ENCODE data around the gene COL4A4.

COL4A4 gene

GRCh38 chr2:227106845-227107759 lies 56.9 kb downstream of the COL4A4 start:
- DNase-seq (ENCODE audit: low spot score) = peak; percentile 66

GRCh38 chr2:227103583-227103982 lies 60.4 kb downstream of the COL4A4 start:
- no peak for DNase-seq (ENCODE audit: low spot score)

- DNase-seq (ENCODE audit: low spot score) = no peak
Measured at GRCh38 chr2:227099340-227099739, 64.7 kb downstream of the COL4A4 start.

DNA sequence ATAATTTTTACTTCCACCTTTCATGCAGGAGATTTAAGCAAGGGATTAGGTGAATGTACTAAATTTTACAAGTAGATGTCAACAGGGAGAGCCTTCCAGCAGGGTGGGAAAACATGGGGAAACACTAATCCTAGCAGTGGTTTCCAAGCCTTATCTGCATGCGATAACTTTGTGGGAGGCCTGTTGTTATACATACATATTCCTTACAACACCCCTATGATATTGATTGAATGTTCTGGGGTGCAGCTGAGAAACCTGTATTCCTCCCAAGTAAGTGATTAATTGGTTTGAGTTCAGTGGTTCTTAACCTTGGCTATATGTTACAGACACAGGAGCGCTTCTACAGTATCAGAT lies 65.9 kb downstream of the COL4A4 start:
- no peak for DNase-seq (ENCODE audit: low spot score)

GRCh38 chr2:227097495-227098161 lies 66.4 kb downstream of the COL4A4 start:
- no peak for DNase-seq (ENCODE audit: low spot score)

DNA sequence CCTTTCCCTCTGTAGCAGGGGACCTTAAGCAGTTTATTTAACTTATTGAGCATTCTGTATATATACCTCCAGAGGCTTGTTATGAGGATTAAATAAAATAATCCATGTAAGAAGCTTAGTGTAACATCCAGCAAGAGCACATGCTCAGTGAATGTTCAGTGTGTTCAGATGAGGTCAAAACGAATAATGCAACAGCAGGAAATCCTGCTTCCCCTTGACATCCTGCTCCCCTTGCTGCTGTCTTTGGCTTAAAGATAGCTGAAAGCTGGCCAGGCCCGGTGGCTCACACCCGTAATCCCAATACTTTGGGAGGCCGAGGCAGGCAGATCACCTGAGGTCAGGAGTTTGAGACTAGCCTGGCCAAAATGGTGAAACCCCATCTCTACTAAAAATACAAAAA lies 68.7 kb downstream of the COL4A4 start:
- no peak for DNase-seq (ENCODE audit: low spot score)

GRCh38 chr2:227082286-227082685 lies 81.7 kb downstream of the COL4A4 start:
- no peak for DNase-seq (ENCODE audit: low spot score)

DNA sequence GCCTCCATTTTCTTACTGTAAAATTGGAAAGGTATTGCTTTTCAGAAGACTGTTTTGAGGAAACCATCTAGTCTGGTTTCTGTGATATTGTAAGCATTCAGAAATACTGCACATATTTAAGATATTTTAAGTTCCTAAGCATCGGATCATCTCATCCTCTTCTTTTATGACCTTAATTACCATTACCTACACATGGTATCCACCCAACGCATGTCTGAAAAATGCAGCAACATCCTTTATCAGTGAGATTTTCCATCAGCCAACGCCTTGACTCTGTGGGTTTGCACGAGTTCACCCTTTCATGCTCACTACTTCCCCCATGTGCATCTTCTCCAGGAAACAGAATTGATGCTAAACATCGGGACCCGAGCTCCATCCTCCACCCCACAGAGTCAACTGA lies 84.3 kb downstream of the COL4A4 start:
- no peak for DNase-seq (ENCODE audit: low spot score)

DNA sequence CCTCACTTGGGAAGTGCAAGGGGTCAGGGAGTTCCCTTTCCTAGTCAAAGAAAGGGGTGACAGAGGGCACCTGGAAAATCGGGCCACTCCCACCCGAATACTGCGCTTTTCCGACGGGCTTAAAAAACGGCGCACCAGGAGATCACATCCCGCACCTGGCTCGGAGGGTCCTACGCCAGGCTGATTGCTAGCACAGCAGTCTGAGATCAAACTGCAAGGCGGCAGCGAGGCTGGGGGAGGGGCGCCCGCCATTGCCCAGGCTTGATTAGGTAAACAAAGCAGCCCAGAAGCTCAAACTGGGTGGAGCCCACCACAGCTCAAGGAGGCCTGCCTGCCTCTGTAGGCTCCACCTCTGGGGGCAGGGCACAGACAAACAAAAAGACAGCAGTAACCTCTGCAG lies 98.9 kb downstream of the COL4A4 start:
- DNase-seq (ENCODE audit: low spot score) = peak; percentile 50

- no peak for DNase-seq (ENCODE audit: low spot score)
Measured at GRCh38 chr2:227058888-227059399, 105.1 kb downstream of the COL4A4 start.

DNA sequence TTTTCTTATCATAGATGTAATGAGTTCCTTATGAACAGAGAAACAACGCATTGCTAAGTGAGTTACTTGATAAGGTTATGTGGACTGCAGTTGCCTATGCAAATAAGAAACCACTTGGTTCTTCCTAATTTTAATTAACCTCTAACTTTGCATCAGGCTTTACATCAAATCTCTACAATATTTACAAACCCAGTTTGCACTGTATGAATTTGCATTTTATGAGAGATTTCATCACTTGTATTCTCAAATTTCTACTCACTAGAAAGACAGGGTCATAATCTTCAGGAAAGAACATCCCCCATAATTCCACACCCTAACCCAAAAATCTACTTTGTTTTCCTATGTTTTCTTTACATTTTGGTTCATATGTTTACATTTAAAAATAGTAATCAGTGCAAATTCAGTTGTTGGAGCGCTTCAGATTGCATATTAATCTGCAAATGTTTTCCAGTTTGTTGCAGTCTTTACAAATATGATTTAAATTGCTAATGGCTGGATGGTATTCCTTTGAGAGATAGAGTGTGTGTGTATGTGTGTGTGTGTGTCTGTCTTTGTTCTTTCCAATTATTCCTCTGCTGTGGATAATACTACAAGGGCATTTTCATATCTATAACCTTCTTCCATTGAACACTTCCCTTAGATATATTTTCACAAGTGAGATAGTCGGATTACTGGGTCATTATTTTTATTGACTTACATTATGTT lies 106.1 kb downstream of the COL4A4 start:
- no peak for DNase-seq (ENCODE audit: low spot score)

DNA sequence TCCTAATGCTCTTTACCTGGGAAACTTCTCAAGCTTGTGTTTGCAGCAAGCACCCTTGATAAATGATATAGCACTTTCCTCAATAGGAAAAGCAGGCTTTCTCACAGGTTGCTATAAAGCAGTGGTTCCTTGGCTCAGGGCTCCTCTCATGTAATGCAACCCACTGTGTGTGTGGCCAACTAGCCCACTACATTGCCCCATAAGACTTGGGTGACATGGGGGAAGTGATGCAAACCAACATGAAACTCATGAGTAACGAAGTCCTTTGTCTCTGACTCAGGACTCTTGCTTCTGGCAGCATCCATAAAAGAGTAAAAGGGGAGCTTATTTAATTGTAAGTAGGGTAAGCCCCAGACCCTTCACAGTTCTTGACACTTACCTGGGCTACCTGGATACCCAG lies 106.9 kb downstream of the COL4A4 start:
- no peak for DNase-seq (ENCODE audit: low spot score)

- DNase-seq (ENCODE audit: low spot score) = no peak
Measured at GRCh38 chr2:227054006-227054405, 110.0 kb downstream of the COL4A4 start.

- no peak for DNase-seq (ENCODE audit: low spot score)
Measured at GRCh38 chr2:227052879-227053278, 111.1 kb downstream of the COL4A4 start.

DNA sequence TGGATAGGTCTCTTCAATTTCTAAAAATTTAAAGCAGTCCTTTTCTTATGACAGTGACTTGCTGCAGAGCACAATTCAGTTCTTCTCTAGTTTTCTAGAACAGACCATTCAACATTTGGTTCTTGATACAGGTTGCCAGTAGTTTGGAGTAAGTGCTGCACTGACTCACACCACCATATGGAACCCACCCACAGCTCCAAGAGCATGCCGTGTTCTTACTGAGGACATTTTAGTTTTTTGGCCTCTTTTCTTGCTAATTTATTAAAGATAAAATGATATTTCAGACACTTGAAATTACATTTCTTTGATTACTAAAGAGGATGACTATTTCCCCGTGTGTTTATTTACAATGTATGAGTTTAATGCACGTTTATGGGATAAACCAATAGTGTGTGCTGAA lies 120.0 kb downstream of the COL4A4 start:
- no peak for DNase-seq (ENCODE audit: low spot score)

GRCh38 chr2:227038550-227039189 lies 125.3 kb downstream of the COL4A4 start:
- DNase-seq (ENCODE audit: low spot score) = no peak

GRCh38 chr2:227036527-227036926 lies 127.5 kb downstream of the COL4A4 start:
- no peak for DNase-seq (ENCODE audit: low spot score)

GRCh38 chr2:227035711-227036367 lies 128.2 kb downstream of the COL4A4 start:
- no peak for DNase-seq (ENCODE audit: low spot score)

DNA sequence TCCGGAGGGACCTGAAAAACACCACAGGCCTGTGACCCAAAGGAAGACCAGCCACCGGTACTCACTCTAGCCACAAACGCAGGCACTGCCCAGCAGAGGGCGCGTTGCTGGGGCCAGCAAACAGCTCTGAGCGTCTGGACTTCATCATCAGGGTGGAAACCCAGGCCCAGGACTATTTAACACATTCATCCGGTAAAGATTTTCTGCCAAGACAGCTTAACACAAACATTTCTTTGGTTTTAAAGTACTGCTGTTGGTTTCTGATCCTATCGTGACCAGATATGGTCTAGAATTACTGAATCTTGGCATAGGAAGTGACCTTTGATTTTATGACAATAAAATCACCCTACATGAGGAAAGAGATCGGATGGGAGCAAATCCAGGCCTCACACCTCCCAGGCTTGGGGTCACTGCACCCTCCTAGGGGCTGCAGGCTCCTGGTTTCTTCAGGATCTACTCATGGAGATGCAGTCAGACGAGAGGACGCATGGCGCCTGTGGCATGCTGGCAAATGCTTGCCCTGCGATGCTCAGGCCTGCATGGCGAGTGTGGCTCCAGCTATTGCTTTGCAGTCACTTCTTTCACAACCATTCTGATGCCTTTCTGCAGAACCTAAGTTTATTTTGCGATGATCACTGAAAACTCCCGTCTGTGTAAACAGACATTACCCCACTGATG lies 130.4 kb downstream of the COL4A4 start:
- peak; percentile 81 for DNase-seq (ENCODE audit: low spot score)

GRCh38 chr2:227031379-227031778 lies 132.6 kb downstream of the COL4A4 start:
- DNase-seq (ENCODE audit: low spot score) = no peak

GRCh38 chr2:227030789-227031188 lies 133.2 kb downstream of the COL4A4 start:
- no peak for DNase-seq (ENCODE audit: low spot score)
